HEK293 (cell line): ENCODE measurements around the gene MTMR10.

Experiments
- SCRT2 ChIP-seq: fragments of 450-650 bp; formaldehyde crosslinking; IDR thresholded peaks from 2 replicates; pipeline ENCODE4 v1.5.1; 2016; ENCODE audit warnings: missing biosample characterization, missing genetic modification characterization
- ZNF776 ChIP-seq: fragments of 450-650 bp; formaldehyde crosslinking; IDR thresholded peaks from 2 replicates; pipeline ENCODE4 v1.5.0; 2017; ENCODE audit warnings: missing biosample characterization, missing genetic modification characterization, borderline replicate concordance
- TF ChIP-seq, protein P1 (sequence below): fragments of 450-650 bp; formaldehyde crosslinking; IDR thresholded peaks from 2 replicates; pipeline ENCODE4 v1.5.1; 2016; ENCODE audit warnings: missing biosample characterization, missing genetic modification characterization

DNA sequence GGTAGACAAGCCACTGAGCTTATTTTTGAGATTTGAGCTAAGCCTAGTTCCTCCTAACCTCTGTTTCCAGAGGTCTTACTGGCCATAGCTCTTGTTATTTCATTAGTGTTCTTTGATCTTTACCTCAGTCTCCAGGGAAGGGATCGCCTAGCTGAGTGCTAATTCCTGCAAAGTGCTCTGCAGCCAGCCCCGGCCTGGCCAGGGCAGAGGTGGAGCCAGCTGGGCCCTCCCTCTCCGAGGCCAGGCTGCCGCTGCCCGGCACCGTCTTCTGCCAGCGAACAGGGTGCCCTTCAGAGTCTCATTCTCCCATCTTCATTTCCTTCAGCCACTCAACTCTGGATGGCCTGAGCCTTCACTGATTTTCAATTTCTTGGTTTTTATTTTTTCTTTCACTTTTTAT, 68.0 kb downstream of the MTMR10 start:
- TF ChIP-seq ZNF776 (tag by site-specific recombination) (no peak), SCRT2 (tag by site-specific recombination) (no peak)
- TF ChIP-seq, protein P1, sequence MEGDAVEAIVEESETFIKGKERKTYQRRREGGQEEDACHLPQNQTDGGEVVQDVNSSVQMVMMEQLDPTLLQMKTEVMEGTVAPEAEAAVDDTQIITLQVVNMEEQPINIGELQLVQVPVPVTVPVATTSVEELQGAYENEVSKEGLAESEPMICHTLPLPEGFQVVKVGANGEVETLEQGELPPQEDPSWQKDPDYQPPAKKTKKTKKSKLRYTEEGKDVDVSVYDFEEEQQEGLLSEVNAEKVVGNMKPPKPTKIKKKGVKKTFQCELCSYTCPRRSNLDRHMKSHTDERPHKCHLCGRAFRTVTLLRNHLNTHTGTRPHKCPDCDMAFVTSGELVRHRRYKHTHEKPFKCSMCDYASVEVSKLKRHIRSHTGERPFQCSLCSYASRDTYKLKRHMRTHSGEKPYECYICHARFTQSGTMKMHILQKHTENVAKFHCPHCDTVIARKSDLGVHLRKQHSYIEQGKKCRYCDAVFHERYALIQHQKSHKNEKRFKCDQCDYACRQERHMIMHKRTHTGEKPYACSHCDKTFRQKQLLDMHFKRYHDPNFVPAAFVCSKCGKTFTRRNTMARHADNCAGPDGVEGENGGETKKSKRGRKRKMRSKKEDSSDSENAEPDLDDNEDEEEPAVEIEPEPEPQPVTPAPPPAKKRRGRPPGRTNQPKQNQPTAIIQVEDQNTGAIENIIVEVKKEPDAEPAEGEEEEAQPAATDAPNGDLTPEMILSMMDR, result no peak
